GM19035 (cell line): ENCODE measurements around the gene ASPDH.

Source experiments
- ATAC-seq: cut with Tn5 transposase; IDR thresholded peaks from one replicate; pipeline ENCODE4 v1.9.1; 2021; ENCODE audit not compliant: unreplicated experiment

The ASPDH gene

DNA sequence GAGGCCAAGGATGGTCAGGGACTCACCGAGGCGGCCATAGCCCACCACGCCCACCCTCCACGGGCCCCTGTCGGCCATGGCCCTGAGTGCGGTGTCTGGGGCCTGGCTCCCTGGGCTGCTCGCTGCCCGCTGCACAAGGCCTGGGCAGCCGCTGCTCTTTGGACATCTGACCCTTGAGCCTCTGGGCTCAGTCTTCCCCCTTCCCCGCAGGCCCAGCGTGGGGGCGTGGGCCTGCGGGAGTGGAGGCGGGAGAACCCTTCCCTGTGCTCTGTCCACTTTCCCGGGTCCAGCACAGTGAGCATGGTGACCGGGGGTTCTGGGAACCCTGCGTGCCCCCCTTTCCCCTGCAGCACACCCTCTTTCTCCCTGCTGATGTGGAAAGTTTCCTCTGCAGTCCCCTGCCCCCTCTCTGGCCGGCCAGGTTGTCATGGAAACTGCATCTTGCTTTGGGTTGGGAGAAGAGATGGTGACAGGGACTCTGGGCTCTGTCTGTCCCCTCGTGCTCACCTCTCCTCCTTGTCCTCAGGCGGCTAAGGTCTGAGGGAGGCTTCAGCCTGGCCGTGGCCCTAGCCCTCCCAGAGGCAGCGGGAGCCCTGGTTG, at the start of gene ASPDH:
Gene ASPDH (minus strand): TSS at position 168 of the 600 bp plus-strand sequence. CDS start 90 bp downstream, at position 78.
- no peak for ATAC-seq

DNA sequence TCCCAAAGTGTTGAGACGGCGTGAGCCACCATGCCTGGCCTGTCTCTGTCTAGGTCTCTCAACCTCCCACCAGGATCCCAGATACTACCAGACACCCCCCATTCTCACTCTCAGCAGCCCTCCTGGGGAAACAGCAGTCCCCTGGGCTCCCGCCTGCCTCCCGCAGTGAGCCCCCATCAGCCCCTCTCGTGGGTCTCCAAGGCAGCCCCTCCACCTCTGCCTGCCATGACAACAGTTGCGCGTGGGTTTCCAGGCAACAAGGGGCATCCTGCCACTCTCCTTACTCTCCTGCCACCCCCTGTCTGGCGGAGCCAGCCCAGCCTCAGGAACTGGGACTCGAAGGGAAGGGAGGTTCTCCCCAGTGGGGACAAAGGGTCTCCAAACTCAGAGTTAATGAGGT, 49.3 kb upstream of the ASPDH start:
- ATAC-seq = no peak

DNA sequence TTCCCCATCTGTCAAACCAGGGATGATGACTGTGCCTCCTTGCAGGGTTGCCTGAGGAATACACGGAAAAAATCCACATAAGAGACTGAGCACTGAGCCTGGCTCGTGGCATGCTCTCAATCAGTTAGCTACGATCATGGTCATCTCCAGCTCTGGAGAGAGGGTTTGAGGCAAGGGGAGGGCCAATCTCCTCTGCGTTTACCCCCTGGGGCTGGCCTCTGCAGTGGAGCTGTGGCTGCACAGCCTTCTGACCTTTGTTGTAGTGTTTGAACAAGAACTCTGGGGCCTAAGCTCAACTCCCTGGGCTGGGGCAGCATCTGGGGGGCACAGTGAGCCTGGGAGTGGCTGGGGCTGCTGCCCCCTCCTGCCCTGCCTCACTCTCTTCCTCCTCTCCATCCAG, 48.6 kb upstream of the ASPDH start:
- no peak for ATAC-seq

DNA sequence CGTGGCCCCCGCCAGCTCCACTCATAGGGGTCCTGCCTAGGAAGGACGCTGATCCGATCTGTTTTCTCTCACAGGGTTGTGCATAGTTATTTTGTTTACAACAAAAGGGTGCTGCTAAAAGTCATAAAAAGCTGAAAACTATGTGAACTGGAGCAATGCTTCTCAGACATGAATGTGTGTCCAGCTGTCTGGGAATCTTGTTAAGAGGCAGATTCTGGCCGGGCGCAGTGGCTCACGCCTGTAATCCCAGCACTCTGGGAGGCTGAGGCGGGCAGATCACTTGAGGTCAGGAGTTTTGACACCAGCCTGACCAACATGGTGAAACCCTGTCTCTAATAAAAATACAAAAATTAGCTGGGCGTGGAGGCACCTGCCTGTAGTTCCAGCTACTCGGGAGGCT, 45.9 kb upstream of the ASPDH start:
- ATAC-seq = no peak

DNA sequence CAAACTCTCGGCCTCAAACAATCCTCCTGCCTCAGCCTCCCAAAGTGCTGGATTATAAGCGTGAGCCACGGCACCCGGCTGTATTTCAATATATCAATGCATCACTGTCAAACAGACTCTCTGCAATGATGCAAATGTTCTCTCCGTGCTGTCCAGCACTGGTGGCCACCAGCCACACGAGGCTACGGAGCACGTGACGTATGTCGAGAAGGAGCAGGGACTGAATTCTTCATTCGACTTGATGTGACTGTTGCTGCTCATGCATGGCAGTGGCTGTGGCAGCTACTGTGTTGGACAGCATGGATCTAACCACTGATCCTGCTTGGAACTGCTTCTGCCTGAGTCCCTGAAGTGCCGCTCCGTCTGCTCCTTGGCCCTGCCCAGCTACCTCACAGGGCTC, 44.7 kb upstream of the ASPDH start:
- ATAC-seq = no peak

DNA sequence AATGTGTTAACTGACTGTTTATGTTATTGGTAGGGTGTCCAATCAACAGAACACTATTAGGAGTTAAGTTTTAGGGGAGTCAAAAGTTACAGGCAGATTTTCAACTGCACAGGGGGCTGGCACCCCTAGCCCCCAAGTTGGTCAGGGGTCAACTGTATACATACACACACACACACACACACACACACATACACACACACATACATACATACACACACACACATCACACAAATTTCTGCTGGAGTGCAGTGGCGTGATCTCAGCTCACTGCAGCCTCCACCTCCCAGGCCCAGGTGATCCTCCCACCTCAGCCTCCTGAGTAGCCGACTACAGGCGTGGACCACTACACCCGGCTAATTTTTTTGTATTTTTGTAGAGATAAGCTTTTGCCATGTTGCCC, 44.3 kb upstream of the ASPDH start:
- ATAC-seq = no peak

DNA sequence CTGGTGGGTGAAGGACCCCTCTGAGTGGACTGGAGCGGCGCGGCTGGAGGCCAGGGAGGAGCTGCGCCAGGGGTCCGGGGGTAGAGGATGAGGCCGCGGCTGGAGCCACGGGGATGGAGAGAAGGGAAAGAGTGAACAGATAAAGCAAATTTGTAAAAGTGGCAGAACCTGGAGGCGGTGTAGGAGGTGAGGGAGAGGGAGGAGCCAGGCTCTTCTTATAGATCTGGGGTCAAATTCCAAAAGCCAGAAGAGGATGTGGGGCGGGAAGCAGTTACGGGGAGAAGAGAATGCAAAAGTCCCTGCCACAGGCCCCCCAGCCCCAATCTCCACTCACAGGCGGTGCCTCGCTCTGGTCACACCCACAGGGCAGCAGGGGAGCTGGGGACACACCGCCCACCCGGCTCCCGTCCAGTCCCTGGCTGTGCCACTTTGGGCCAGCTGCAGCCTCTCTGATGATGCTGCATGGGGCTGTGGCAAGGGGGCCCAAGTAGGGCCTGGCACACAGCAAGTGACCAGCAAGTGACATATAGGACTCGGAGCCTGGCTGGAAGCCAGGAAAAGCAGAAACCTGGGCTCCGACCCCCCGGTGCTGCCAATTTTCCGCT, 43.4 kb upstream of the ASPDH start:
- ATAC-seq = no peak

DNA sequence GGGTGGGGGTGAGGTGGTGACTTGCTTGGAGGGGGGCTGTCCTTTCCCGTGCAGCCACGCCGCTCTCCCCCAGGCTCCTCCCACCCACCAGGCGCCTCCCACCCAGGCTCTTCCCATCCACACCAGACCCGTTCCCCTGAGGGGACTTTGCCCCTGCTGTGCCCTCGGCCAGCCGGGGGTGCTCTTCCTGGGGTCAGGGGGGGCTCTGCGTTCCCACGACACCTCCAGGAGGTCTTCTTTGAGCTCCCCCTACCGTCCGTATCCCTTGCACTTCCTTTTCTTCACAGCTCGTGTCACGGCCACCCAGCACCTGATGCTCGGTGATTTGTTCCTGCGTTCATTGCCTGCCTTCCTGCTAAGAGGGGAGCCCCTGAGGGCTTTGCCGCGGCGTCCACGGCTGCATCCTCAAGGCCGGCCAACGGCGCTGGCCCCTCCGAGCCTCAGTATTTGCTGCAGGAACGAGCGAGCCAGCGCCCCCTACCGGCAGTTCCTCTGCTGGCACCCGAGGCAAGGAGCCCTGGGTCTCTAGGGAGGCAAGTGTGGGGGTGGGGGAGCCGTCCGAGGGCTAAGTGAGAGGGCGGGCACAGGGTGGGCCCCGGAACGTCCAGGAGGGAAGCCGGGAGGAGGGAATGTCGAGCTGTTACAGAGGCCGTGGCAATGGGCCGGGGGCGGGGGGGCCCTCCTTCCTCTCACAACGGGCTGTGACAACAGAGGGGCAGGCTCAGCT, 42.7 kb upstream of the ASPDH start:
- no peak for ATAC-seq

DNA sequence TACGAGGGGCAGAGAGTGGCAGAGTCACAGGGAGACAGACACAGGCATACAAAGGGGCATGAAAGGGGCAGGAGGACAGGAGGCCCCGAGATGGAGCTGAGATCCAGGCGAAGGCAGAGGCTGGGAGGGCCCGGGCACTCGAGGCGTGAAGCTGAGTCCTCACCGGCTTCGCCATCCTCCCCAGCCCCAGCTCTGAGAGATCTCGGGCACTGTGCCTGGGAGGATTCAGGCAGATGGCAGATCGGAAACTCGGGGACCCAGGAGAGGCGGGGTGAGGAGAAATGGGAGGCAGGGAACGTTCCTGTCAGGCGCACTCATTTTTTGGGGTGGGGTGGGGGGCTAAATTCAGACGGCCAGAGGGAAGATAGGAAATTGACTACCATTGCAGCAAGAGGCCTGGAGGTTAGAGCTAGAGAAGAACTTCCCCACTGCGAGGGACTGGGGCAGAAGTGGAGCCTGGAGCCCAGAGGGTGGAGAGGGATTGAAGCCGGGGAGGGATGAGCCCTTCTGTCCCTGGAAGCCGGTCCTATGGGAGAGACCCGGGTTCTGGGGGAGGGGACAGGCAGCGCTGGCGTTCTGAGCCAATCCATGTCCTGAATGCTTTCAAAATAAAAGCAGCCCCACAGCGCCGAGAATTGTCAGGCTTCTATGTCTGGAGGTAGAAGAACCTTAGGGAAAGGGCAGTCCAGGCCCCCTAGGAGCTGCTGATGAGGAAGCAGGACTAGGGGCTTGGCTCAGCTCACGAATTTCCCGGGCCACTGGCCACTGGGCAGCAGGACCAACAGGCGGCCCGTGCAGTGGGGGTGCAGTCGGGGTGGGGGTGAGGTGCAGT, 42.0 kb upstream of the ASPDH start:
- no peak for ATAC-seq

DNA sequence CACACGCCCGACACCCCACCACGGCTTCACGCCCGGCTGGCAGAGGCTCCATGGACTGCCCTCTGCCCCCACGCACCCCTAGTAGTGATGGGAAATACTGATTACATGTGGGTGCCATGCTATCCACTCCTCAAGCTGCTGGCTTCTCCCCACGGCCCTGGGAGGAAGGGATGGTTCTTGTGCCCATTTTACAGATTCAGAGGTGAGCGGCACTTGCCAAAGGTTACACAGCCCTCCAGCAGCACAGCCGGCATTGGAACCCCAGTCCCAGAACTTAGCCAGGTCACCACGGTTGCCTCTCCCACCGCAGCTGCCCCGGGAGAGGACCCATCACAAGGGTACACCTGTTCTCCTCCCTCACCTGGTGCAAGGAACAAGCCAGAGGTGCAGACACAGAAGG, 41.3 kb upstream of the ASPDH start:
- ATAC-seq = no peak

DNA sequence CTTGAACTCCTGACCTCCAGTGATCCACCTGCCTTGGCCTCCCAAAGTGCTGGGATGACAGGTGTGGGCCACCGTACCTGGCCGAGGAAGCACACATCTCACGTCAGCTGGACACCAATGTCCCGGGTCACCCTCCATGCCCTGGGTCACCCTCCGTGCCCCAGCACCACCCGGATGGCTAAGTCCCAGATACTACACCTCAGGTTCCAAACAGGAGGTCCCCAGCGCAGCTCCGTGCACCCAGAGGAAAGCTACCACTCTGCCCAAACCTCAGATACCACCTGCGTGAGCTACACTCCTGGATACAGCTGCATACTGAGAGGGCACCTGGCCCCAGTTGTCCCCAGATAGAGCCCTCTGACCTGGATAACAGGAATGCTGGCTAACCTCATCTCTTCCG, 40.5 kb upstream of the ASPDH start:
- no peak for ATAC-seq

DNA sequence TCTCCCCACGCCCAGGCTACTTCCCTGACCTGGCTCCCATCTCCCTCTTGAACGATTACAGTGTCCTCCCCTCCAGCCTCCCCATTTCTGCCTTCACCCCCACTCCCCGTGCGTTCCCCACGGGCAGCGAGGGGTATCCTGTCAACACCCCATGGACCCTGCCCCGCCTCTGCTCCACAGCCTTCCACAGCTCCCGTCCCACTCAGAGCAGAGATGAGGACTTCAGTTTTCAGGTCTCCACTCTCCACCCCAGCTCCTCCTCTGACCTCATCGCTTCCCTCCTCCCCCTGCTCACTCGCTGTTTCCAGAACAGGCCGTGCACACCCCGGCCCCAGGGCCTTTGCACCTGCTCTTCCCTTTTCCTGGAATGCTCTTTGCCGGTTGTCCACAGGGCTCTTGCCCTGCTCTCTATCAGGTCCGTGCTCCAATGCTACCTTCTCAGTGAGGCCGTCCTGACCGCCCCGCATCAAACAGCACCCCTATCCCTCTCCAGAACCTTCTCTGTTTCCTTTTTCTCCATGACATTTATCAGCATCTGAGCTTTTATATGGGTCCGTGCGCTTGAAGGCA, 39.5 kb upstream of the ASPDH start:
- no peak for ATAC-seq

DNA sequence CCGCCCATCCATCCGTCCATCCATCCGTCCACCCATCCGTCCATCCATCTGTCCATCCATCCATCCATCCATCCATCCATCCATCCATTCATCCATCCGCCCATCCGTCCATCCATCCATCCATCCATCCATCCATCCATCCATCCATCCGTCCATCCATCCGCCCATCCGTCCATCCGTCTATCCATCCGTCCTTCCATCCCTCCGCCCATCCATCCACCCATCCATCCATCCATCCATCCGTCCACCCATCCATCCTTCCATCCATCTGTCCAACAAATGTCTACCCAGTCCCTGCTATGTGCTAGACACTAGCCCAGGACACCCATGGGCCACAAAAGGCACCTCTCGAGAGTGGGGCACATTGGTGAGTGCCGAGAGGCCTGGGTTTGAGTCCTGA, 38.8 kb upstream of the ASPDH start:
- ATAC-seq = no peak

DNA sequence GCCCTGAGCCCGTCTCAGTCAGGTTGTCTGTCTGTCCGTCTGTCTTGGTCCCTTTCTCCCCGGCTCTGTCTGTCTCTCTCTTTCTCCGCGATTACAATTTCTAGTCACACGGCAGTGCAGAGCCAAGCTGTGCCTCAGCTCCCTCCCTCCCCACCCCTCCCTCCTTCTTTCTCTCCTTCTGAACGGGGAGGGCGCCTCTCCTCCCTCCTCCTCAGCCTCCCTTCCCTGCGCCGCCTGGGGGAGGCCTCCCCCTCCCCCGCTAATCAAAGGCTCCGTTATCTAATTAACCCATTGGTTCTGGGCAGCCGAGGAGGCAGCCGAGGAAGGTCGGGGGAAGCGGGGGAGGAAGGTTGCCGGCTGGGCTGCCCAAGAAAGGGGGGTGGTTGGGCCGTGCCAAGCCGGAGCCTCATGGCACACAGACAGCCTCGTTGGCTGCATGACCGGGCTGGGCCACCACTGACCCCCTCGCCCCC, 38.0 kb upstream of the ASPDH start:
- no peak for ATAC-seq

DNA sequence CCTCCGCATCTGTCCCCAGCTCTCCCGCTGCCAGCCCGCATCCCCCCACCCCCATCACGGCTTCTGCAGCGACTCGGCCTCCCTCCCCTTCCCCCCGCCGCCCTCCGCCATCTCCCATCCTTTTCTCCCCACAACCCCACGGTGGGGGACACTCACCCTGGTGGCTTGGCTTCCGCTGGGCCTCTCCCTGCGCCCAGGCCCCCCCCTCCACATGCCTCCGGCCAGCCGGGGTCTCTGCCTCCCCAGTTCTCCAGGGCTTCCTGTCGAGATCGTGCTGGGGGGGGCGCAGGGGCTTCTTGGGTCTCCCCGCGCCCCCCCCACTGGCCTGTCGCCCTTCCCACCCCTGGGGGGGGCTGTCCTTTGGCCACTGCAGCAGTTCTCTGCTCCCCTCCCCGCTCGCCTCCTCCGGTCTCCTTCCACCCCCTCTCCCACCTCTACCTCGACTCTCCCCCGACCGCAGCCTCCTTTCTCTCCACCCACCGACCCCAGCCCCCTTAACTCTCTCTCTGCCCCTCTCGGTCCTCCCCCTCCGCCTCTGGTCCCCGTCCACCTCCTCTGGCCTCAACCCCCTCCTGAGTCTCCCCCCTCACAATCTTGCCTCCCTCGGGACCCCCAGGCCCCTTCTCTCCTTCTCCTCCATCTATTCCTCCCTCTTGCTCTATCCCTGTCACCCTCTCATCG, 37.5 kb upstream of the ASPDH start:
- ATAC-seq = no peak

DNA sequence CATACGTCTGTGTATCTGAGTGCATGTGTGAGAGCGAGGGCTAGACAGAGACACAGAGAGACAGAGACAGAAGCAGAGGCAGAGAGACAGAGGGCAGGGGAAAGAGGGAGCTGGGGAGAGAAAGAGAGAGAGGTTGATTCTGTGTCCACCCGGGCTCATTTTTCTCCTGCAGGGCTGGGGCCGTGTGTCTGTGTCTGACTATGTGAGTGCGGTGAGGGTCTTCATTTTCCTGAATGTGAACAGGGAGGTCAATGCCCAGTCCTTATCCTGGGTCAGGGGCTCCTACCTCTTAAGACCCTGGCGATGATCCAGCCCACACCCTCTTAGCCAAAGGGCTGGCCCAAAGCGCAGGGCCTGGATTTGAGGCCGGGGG, 36.9 kb upstream of the ASPDH start:
- no peak for ATAC-seq

DNA sequence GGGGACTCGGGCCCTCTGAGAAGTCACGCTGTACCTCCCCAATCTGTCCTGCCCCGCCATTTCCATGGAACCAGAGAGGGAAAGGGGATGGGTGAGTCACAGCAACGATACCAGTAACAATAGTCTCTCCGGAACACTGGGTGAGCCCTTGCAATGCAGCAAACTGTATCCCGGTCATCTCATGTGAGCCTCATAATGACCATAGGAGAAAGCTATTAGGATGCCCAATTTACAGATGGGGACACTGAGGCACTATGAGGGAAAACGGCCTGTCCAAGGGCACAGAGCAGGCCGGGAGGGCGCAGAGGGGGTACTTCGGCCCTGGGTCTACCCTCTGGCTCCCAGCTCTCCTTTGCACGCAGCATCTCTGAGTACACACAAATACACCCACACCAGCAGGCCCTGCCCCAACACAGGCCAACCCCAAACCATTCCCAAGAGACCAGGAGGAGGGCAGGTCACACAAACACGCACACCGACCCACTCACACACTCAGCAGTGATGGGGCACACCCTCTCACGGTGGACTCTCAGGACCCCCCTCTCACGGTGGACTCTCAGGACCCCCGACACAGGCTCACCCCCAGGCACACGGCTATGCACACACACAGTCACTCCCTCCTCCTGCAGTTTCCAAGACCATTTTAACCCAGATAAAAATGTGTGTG, 36.3 kb upstream of the ASPDH start:
- no peak for ATAC-seq

DNA sequence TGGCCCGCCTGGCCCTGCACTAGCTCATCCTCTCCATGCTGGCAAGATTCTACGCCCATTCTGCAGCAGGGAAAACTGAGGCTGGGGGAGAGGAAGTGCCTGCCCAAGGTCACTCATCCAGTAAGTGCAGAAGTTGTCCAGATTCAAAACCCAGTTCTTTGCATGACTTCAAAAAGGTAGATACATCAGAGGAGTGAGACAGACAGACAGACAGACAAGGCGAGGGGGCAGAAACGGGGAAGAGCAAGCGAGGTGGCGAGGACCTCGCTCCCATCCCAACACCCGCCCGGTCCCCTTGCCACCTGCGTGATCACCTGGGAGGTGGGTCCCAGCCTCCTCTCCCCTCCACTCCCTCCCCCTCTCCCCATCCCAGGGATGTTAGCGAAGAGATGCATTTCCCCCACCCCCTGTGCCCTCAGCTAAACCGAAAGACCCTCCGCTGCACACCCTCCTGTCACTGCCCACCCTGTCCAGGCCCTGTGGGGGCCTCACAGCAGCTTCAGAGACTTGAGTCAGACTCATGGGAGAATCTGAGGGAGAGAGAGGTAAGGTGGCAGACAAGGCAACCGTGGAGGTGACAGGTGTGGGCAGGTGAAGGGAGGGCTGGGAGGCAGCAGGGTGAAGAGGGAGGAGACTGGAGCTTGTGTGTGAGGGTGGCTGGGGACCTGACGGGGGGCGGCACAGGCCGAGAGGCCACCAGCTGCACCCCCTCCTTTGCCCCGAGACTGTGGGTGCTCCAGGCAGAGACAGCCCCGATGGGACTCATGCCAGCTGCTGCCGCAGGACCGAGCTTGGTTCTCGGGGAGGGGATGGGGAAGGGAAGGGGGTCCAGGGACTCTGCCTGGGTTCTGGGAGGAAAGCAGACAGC, 35.6 kb upstream of the ASPDH start:
- no peak for ATAC-seq
